CD4-positive, alpha-beta memory T cell (primary cell): Measurements from ENCODE around the gene STEAP1. TPM values are rescaled to one million over a fixed set of nuclear protein-coding genes. Genes with fewer than 3 reads are reported as not detected.

Source experiments
- CTCF ChIA-PET: fragments of 350-600 bp; sonication (Branson Sonifier 250); formaldehyde crosslinking; loops from one replicate; lab custom pipeline; 2021; ENCODE audit warnings: inconsistent platforms; ENCODE audit not compliant: partially characterized antibody; lab: Charles Lee
- POLR2A ChIA-PET: fragments of 350-600 bp; sonication (Branson Sonifier 250); formaldehyde crosslinking; loops from one replicate; lab custom pipeline; 2021; ENCODE audit not compliant: partially characterized antibody; lab: Charles Lee
- DNase-seq, 5 donors: peaks; one replicate each; pipeline versions ENCODE4 v3.0.0 to v3.0.0-alpha.2; 2020 to 2022; ENCODE audit warnings: mixed read lengths in 1 of 5
- H3K27ac ChIP-seq: one replicate; pipeline ENCODE4 v1.7.0; 2013; ENCODE audit warnings: low read depth, low read length
- H3K27me3 ChIP-seq: 2 replicates; pipeline ENCODE4 v1.7.0; 2013; ENCODE audit warnings: mild to moderate bottlenecking, low read length, moderate library complexity; ENCODE audit not compliant: insufficient read depth
- H3K36me3 ChIP-seq: 2 replicates; pipeline ENCODE4 v1.7.0; 2013; ENCODE audit warnings: mild to moderate bottlenecking, low read length, moderate library complexity; ENCODE audit not compliant: insufficient read depth
- H3K4me1 ChIP-seq: 2 replicates; pipeline ENCODE4 v1.7.0; 2013; ENCODE audit warnings: mild to moderate bottlenecking, low read length, moderate library complexity; ENCODE audit not compliant: insufficient read depth
- H3K4me3 ChIP-seq, 2 donors: one replicate each; pipeline ENCODE4 v1.7.0; 2013; ENCODE audit warnings: low read length in 2 of 2, mild to moderate bottlenecking in 1 of 2
- H3K9me3 ChIP-seq, 2 donors: one replicate each; pipeline ENCODE4 v1.7.0; 2013; ENCODE audit warnings: low read length in 2 of 2, control low read depth in 1 of 2; ENCODE audit not compliant: control insufficient read depth in 1 of 2
- H3K27ac Mint-ChIP-seq, 7 donors: one replicate each; pipeline ENCODE4 v1.8.0; 2020 to 2021; ENCODE audit warnings: mixed read lengths in 7 of 7, mild to moderate bottlenecking in 6 of 7, inconsistent platforms in 3 of 7, moderate library complexity in 3 of 7
- H3K27me3 Mint-ChIP-seq, 2 donors: one replicate each; pipeline ENCODE4 v1.8.0; 2020 to 2021; ENCODE audit warnings: mixed read lengths in 2 of 2
- H3K36me3 Mint-ChIP-seq, 2 donors: one replicate each; pipeline ENCODE4 v1.8.0; 2020 to 2021; ENCODE audit warnings: mixed read lengths in 2 of 2, inconsistent platforms in 1 of 2, mild to moderate bottlenecking in 1 of 2
- H3K4me1 Mint-ChIP-seq, 4 donors: one replicate each; pipeline ENCODE4 v1.8.0; 2020 to 2021; ENCODE audit warnings: mixed read lengths in 4 of 4, mild to moderate bottlenecking in 1 of 4
- H3K4me3 Mint-ChIP-seq, 8 donors: one replicate each; pipeline ENCODE4 v1.8.0; 2020 to 2021; ENCODE audit warnings: mixed read lengths in 8 of 8, mild to moderate bottlenecking in 7 of 8, moderate library complexity in 6 of 8, inconsistent platforms in 3 of 8
- H3K9me3 Mint-ChIP-seq, 8 donors: one replicate each; pipeline ENCODE4 v1.8.0; 2020 to 2021; ENCODE audit warnings: mixed read lengths in 8 of 8, mild to moderate bottlenecking in 5 of 8, inconsistent platforms in 3 of 8, moderate library complexity in 1 of 8
- intact Hi-C: fragments of 100-400 bp; cut with micrococcal nuclease; formaldehyde crosslinking; loops from one replicate; pipeline ENCODE4 v1.15.1; 2023
- polyA plus RNA-seq, 2 donors: library from polyadenylated mRNA; unstranded; fragments of 300-500 nt; fragmentation: Illumina TruSeq; gene quantifications; one replicate each; pipeline ENCODE4 v1.2.3, GENCODE V29; 2021
- total RNA-seq, 2 experiments: library from RNA; stranded (reverse); gene quantifications; one replicate each; pipeline ENCODE4 v1.2.3, GENCODE V29; 2021

The STEAP1 gene
- total and polyA plus RNA-seq, 4 experiments from 2014 or later, result not detected

- no peaks in the 10 kb centered on the region for H3K4me1 Mint-ChIP-seq
Observed at GRCh38 chr7:90194911-90195809, 40.9 kb downstream of the STEAP1 start.

DNA sequence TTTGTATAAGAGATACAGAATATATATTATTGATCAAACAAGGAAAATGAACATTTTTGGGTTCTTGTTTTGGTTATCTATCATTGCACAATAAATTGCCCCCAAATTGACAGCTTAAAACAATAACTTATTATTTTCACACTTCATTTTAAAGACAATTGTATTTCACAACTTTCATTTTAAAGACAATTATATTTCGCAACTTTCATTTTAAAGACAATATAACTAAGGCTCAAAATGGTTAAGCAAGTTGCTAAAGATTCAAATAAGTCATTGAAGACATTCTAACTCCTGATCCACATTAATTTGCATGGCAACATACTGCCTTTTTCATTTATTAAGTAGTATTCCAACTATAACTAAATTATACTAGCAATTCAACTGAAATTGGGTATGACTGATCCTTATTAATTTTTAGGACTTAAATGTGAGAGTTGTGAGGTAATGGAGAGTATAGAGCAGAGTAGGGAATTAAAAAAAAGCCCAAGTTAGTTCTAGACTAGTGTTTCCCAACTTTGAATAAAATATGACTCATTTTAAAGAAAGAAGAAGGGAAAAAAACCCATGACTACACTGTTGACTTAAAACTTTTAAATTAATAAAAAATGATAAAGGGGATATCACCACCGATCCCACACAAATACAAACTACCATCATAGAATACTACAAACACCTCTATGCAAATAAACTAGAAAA lies 47.4 kb downstream of the STEAP1 start:
- DNase-seq, result no peak
- ChIA-PET CTCF (no interaction called here), POLR2A (no interaction called here)
- no peak overlapping the region for H3K27ac Mint-ChIP-seq
- no peak overlapping the region for H3K27ac ChIP-seq
- H3K9me3 ChIP-seq, result no peaks in the 10 kb centered on the region
- intact Hi-C loops, result no loop called here
- no peaks in the 10 kb centered on the region for H3K36me3 Mint-ChIP-seq
- H3K27me3 ChIP-seq, result no peaks in the 10 kb centered on the region
- H3K4me1 ChIP-seq, result no peaks in the 10 kb centered on the region
- peaks cover 0 to 3% (median 0%) of the 10 kb centered on the region in 8 donors for H3K9me3 Mint-ChIP-seq
- H3K36me3 ChIP-seq, result no peaks in the 10 kb centered on the region
- no peaks in the 10 kb centered on the region for H3K4me1 Mint-ChIP-seq
- H3K27me3 Mint-ChIP-seq, result no peaks in the 10 kb centered on the region
- no peak overlapping the region for H3K4me3 ChIP-seq
- H3K4me3 Mint-ChIP-seq, result no peak overlapping the region

More at GRCh38 chr7:90194911-90195809, 40.9 kb downstream of the STEAP1 start:
- DNase-seq, result no peak
- ChIA-PET CTCF (no interaction called here), POLR2A (no interaction called here)
- Histone ChIP-seq H3K9me3 (no peaks in the 10 kb centered on the region), H3K4me1 (no peaks in the 10 kb centered on the region), H3K27me3 (no peaks in the 10 kb centered on the region), H3K27ac (no peak overlapping the region), H3K36me3 (no peaks in the 10 kb centered on the region), H3K4me3 (no peak overlapping the region)
- H3K9me3 Mint-ChIP-seq, result peaks cover 0 to 36% (median 16%) of the 10 kb centered on the region in 8 donors
- H3K27me3 Mint-ChIP-seq, result peaks cover 0 to 1% of the 10 kb centered on the region in 2 donors
- no peaks in the 10 kb centered on the region for H3K36me3 Mint-ChIP-seq
- no peak overlapping the region for H3K27ac Mint-ChIP-seq
- no peak overlapping the region for H3K4me3 Mint-ChIP-seq
- intact Hi-C loops, result no loop called here

- H3K27ac Mint-ChIP-seq, result no peak overlapping the region
- DNase-seq, result no peak
- Histone ChIP-seq H3K27ac (no peak overlapping the region), H3K27me3 (no peaks in the 10 kb centered on the region), H3K36me3 (no peaks in the 10 kb centered on the region), H3K9me3 (no peaks in the 10 kb centered on the region), H3K4me1 (no peaks in the 10 kb centered on the region), H3K4me3 (no peak overlapping the region)
- H3K9me3 Mint-ChIP-seq, result peaks cover 0 to 3% (median 0%) of the 10 kb centered on the region in 8 donors
- peaks cover 2 to 6% (median 5%) of the 10 kb centered on the region in 4 donors for H3K4me1 Mint-ChIP-seq
- H3K4me3 Mint-ChIP-seq, result no peak overlapping the region
- H3K27me3 Mint-ChIP-seq, result peaks cover 11 to 16% of the 10 kb centered on the region in 2 donors
- H3K36me3 Mint-ChIP-seq, result no peaks in the 10 kb centered on the region
- ChIA-PET POLR2A (no interaction called here), CTCF (no interaction called here)
- intact Hi-C loops, result no loop called here
Observed at GRCh38 chr7:90207956-90208355, 53.7 kb downstream of the STEAP1 start.

GRCh38 chr7:90209776-90210175 lies 55.5 kb downstream of the STEAP1 start:
- DNase-seq, result no peak
- H3K27me3 ChIP-seq, result no peaks in the 10 kb centered on the region
- no peak overlapping the region for H3K4me3 ChIP-seq
- Mint-ChIP-seq H3K27ac (no peak overlapping the region), H3K27me3 (peaks cover 11 to 16% of the 10 kb centered on the region in 2 donors), H3K4me1 (peaks cover 2 to 6% (median 5%) of the 10 kb centered on the region in 4 donors), H3K36me3 (no peaks in the 10 kb centered on the region), H3K4me3 (no peak overlapping the region), H3K9me3 (peaks cover 0 to 3% (median 0%) of the 10 kb centered on the region in 8 donors)
- H3K9me3 ChIP-seq, result no peaks in the 10 kb centered on the region
- no peak overlapping the region for H3K27ac ChIP-seq
- POLR2A ChIA-PET, result no interaction called here
- intact Hi-C loops, result no loop called here
- H3K4me1 ChIP-seq, result no peaks in the 10 kb centered on the region
- CTCF ChIA-PET, result no interaction called here
- no peaks in the 10 kb centered on the region for H3K36me3 ChIP-seq

DNA sequence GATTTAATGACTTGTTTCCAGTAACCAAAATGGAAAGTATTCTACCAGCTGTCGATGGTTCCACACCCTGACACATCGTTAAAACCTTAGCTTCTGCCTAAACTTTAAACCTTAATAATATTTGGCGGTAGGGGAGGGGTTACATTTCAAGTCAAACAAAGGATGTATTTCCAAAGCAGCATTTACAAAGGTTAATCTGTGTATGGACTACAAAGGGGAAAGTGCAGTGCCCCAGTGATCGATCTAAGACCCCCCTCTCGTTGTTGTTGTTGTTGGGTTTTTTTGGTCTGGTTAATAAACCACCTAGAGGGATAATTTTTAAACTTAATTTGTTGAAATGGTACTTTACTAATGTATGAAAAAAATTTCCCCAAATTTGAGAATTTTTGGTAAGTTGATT lies 56.2 kb downstream of the STEAP1 start:
- Mint-ChIP-seq H3K4me1 (peaks cover 2 to 6% (median 5%) of the 10 kb centered on the region in 4 donors), H3K4me3 (peak overlapping the region in 2 of 8 donors; percentile 8 to 36), H3K27me3 (peaks cover 11 to 16% of the 10 kb centered on the region in 2 donors), H3K9me3 (peaks cover 0 to 2% (median 0%) of the 10 kb centered on the region in 8 donors), H3K27ac (no peak overlapping the region), H3K36me3 (no peaks in the 10 kb centered on the region)
- Histone ChIP-seq H3K36me3 (no peaks in the 10 kb centered on the region), H3K9me3 (no peaks in the 10 kb centered on the region), H3K4me1 (no peaks in the 10 kb centered on the region), H3K27ac (no peak overlapping the region), H3K27me3 (no peaks in the 10 kb centered on the region), H3K4me3 (no peak overlapping the region)
- ChIA-PET POLR2A (no interaction called here), CTCF (no interaction called here)
- DNase-seq, result no peak
- intact Hi-C loops, result no loop called here

DNA sequence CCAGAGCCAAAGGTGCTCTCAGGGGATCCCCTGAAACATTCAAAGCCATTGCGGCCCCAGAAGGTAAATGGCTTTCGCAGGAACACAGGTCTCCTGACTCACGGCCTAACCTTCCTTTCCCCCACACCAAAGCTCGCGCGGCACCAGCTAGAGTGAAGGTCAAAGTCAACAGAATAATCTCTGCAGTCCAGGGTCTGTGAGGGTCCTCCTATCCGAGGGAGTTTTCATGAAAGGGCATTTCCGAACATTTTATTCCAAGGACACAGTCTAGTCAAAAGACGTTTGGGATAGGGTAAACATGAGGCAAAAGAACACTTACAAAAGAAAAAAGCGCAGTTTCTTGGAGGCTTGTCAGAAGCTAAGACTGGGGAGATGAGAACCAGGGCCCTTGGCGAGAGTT lies 56.7 kb downstream of the STEAP1 start:
- intact Hi-C loops, result no loop called here

More for the DNA sequence above, 56.7 kb downstream of the STEAP1 start:
- Mint-ChIP-seq H3K9me3 (no peaks in the 10 kb centered on the region), H3K27me3 (peaks cover 11 to 16% of the 10 kb centered on the region in 2 donors), H3K4me1 (peaks cover 2 to 6% (median 5%) of the 10 kb centered on the region in 4 donors), H3K36me3 (no peaks in the 10 kb centered on the region), H3K4me3 (peak overlapping the region in 5 of 8 donors; percentile 26 to 51 (median 36)), H3K27ac (no peak overlapping the region)
- Histone ChIP-seq H3K27me3 (no peaks in the 10 kb centered on the region), H3K27ac (no peak overlapping the region), H3K4me1 (no peaks in the 10 kb centered on the region), H3K9me3 (no peaks in the 10 kb centered on the region), H3K36me3 (no peaks in the 10 kb centered on the region), H3K4me3 (no peak overlapping the region)
- ChIA-PET POLR2A (no interaction called here), CTCF (no interaction called here)
- no peak for DNase-seq
